NCI-H2171 treated with DMSO at 0.1 percent for 48 hours (cell line): ENCODE measurements around the gene EEF1A2.
A peak's percentile ranks its signal among the peaks of the same experiment; 100 is the strongest.
"Not testable (repeated sequence)": the region's sequence is repeated elsewhere in the genome, so short reads cannot be mapped to it uniquely, and the experiment has no call there.

Source experiments
- DNase-seq: peaks from one replicate; lab custom pipeline; 2025; lab: John Stamatoyannopoulos, UW

EEF1A2 gene

DNA sequence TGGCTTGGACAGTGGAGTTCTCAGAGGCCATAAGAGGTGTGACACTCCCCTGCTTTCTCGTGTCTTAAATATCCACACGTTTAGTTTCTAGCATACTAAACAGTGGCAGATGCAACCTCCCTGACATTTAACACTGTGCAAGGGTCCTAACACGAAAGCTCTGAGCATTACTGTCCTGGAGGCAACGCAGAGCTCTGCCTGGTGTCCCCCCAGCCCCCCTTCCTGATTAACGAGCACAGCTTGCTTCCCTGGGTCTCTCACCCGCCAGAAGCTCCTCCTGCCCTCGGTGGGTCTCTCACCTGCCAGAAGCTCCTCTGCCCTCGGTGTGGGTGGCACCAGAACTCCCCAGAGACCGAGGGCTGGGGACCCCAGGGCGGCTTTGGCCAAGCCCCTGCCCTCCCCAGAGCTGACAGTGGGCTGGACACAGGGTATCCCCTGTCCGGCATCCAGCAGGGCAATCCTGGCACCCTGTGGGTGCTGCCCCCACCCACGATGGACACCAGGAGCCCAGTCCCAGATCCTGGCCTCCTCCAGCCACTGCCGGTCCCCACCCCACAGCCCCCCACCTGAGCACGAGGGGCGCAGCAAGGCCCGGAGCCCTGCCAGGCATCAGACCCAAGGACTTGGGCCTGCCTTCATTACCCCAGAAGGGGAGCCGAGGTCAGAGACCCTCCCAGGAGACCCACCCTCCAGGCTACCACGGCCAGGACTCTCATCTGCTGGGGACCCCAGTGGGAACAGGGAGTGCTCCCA, 14.1 kb downstream of the EEF1A2 start:
- DNase-seq, result peak; percentile 53

DNA sequence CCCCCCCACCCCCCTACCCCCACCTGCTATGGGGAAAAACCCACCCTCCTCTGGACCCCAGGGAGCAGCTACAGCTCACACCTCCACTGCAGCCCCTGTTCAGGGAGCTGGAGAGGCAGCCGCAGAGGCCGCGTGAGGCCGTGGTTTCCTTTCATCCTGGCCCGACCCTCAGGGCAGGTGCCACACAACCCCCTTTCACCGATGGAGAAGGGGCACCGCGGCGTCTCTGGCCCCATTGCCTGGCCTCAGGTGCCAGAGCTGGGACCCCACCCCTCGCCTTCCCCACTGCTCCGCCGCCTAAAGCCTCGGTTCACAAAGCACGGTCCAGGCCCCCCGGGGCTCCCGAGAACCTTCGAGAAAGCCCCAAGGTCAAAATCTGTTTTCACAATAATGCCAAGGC, 14.6 kb downstream of the EEF1A2 start:
- peak; percentile 42 for DNase-seq

DNA sequence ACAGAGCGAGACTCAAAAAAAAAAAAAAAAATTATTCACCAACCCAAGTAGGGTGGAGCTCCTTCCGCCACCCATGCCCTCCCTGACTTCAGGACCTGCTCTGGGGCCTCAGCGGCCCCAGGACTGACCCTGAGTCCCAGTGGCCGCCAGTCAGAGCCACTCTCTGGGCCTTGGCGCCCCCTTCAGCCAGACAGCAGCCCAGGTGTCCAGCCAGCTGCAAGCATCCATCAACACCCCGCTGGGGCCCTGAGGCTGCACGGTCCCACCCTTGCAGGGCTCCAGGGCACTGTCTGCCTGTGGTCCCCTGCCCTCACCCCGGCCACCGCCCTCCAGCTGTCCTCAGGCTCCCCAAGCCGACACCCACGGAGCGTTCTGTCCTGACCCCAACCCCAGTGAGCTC, 15.0 kb downstream of the EEF1A2 start:
- peak; percentile 46 for DNase-seq

DNA sequence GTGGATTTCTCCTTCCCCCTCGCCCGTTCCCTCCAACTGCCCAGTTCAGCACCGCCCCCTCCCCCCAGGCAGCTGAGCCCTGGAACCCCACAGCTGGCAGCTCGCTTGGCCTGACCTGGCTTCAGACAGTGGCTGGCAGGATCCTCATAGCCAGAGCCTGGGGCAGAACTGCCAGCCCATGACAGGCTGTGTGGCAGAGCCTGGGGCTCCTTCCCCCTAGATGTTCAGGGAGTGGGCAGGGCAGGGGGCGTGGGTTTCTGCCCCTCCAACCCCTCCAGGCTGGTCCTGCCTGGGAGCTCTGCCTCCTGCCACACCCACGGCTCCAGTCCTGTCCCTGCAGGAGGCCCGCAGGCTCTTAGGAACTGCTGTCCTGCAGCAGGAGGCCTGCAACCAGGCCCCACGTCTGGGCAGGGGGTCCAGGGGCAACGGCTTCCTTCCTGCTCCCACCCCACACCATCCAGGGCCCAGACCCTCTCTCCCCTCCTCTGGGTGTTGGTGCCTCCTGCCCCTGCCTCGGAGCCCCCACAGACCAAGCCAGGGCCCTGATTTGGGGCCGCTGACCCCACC, 16.8 kb downstream of the EEF1A2 start:
- no peak for DNase-seq

DNA sequence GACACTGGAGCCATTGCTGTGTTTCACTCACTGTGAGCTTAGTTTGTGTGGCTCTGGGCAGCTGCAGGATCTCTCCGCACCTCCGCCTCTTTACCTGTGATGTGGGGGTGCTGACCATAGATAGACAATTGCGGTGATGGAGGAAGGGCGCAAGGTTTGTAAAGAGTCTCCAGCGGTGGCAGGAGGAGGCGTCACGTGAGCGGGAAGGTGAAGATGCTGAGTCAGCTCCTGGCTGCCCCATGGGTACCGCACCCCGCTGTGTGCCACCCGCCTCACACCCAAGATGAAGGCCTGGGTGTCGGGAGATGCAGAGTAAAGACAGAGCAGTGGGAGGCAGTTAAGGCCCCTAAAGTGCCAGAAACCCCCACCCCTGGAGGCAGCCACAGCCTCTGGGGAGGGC, 17.4 kb downstream of the EEF1A2 start:
- DNase-seq, result no peak

DNA sequence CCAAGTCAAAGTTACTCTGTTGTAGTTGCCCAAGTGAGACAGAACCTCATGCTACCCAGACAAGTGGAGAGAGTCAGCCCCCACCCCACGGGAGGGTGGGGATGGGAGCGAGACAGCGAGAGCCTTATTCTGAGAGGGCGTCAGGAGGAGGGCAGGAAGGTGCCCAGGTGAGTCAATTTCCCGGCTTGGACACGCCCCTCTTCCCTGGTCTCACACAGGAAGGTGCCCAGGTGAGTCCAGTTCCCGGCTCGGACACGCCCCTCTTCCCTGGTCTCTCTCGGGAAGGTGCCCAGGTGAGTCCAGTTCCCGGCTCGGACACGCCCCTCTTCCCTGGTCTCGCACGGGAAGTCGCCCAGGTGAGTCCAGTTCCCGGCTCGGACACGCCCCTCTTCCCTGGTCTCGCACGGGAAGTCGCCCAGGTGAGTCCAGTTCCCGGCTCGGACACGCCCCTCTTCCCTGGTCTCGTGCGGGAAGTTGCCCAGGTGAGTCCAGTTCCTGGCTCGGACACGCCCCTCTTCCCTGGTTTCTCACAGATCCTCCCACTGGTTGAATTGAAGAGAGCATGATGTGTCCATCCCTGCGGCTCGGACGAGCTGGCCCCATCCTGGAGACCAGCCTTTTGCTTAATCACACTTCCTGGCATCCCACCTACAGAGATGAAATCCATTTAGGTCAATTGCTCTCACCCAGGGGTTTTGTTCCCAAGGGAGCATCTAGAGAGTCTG, 19.0 kb downstream of the EEF1A2 start:
- DNase-seq, result not testable (repeated sequence)

DNA sequence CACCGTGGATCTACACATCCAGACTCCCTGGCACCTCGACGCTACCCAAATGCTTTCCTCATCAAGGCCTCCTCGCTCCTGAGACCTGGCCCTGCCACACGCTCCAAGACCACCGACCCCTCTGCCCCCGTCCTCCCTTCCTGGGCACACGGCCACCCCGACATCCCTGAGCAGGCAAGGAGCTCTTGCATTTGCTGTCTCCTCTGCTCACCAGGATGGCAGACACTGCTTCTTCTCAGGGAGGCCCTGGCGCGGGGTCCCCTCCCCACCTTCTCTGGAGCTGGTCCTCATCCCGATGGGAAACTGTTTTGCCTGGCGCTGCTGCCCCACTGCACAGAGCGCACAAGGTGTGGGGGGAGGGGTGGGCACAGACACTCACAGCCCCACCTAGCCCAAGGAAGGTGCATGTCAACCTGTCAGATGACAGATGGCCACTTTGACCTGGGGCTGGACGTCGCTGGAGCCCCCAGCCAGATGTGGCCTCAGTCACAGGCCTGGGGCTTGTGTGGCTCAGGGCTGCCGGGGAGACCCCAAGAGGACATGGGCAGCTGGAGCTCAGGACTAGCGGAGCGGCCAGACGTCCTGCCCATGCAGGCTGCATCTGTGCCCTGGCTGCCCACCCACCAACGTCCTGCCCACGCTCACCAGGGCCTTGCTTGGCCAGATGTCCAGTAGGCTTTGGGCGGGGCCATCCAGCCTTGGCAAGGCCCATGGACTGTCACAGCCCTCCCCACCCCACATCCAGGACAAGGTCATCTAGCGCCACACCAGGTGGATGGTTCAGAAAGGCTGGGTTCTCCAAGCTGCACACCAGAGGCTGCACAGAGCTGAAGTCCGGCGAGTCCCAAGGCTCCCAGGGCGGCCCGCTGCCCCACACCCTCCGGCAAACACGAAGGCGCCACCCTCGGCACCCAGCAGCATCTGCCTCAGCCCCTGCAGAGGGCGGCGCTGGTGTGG, 20.3 kb downstream of the EEF1A2 start:
- DNase-seq, result no peak

DNA sequence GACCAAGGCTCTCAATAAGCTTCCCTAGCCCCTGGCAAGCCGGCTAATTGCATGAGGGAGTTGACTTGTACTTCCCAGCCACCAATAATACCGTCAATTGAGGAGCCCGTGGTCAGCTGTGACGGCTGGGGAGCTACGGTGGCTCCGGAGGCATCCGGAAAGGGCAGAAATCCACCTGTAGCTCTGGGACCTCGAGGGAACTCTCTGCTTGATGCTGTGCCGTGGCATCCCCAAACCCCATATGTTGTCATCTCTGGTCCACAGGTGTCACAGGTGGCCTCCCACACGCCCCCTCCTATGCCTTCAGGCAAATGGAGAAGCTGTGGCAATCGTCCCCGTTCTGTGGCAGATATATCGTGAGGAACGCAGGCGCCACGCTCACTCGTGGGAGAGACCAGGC, 20.9 kb downstream of the EEF1A2 start:
- DNase-seq, result no peak

DNA sequence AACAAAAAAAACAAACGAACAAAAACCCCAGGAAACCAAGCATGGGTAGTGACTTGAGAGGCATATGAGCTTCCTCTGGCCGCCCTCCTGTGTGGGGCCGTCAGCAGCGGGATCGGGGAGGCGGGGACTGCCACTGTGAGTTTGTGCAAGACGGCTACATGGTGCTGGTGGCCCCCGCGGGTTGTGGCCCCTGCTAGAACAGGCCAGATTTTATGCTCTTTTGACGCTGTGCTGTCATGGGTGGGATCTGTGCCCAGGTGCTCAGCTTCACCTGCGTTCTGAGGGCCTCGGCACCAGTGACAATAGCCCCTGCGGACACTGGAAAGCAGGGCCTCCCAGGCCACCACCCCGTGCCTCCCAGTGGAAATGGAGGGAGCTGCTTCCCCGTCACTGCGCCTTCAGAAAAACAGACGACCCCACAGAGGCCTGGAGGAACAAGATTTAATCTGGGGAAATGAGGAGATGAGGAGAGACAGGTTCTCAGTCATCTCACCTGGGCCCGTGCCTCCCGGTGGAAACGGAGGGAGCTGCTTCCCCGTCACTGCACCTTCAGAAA, 21.7 kb downstream of the EEF1A2 start:
- DNase-seq, result no peak

DNA sequence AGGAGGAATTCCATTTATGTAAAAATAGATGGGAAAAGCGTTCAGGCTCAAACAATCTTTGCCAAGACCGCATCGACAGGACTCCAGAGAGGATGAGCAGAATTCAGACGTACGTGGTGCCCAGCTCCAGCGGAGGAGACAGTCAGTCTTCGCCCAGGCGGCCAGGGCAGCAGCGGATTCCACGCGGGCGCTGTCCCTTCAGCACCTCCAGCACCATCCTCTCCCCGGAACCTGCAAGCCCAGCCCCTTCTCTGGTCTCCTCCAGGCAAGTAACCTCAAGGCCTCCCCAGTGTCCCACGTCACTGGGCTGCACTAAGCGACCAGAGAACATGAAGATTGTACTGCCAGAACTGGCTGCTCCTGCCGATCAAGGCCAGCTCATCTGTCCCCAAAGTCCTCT, 23.7 kb downstream of the EEF1A2 start:
- DNase-seq, result no peak

DNA sequence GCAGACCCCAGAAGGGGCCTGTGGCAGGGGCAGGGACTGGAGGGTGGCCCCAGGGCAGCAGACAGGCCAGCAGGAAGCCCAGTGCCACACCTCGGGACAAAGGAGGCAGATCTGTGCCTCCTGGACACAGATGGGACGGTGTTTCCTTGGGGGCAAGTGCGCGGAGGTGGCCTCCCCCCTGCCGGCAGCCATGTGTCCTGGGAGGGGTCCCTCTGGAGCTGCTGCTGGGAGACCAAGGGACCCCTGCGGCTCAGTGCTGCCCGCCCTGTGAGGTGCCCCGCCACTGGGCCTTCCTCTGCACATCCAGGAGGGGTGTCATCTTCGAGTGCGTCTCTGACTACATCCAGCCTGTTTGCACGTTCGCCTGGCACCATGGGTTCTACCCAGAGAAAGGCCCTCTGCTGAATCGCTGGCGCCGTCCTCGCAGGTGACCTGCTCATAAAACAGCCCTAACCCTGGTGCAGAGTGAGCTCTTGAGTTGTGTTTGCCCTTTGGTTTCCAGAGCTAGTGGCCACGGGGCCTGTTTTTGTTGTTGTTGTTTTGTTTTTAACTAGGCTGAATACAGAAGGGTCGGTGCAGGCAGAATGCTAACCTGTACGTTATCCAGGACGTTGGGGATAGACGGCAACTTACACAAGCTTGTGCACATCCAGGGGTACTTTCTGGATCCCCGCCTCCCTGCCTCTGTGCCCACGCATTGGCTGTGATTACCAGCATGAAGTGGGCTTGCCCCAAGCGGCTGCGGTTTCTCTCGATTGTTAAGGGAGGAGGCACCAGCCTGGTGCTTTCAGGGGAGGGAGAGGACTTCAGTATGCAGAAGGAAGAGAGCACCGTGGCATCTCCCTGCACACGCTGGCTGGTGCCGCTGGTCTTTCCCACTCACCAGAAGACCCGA, 25.1 kb downstream of the EEF1A2 start:
- peak; percentile 41 for DNase-seq

DNA sequence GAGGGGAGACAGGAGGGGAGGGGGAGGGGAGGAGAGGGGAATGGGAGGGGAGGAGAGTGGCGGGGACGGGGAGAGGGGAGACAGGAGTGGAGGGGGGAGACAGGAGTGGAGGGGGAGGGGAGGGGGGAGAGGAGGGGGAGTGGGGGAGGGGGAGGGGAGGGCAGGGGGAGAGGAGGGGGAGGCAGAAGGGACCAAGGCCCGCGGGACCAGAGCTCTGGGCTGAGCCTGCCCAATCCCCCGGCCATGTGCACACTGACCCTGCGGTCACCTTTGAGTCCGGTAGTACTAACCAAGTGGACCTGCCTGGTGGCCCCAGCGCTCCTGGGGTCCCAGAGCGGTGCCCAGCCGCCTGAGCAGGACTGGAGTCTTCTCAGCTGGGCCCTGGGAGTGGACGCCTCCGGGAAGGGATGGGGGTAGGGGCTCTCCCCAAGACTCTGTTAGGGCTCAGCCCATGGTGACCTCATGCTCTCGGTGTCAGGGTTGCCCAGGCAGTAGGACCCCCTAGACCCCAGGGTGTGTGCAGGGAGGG, 26.0 kb downstream of the EEF1A2 start:
- no peak for DNase-seq

DNA sequence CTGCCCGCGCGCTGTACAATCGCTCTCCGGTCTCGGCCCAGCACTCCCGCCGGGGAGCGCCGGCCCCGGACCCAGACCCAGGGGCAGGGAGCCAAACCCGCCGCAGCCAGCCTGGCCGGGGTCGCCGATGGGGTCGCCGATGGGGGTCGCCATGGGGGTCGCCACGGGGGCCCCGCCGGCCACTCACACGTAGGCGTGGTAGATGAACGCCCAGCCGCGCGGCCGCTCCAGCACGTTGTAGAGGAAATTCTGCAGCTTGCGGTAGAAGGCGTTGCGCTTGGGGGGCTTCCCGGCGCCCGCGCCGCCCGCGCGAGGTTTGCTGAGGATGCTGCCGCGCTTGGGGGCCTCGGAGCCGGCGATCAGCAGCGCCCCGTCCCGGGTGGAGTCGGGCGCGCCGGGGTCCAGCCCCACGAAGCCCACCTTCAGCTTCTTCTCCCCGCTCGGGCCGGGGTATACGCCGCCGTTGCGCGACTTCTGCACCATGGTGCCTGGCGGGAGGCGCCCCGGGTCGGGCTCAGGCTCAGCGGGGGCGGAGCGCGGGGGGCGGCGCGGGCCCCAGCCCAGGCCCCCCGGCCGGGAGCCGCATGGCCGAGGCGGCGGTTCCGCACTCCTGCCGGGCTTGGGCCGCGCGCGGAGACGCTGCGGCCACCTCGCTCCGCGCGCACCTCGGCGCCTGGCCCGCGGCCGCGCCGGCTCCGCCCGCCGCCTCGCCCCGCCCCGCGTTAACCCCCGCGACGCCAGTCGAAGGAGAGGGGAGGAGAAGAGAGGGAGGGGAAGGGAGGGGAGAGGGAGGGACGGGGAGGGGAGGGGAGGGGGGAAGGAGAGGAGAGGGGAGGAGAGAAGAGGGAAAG, 26.7 kb downstream of the EEF1A2 start, which contains the start of gene KCNQ2:
Gene KCNQ2 (minus strand): TSS at position 675 of the 851 bp plus-strand sequence. CDS start 192 bp downstream, at position 483.
- peak; percentile 60 for DNase-seq

DNA sequence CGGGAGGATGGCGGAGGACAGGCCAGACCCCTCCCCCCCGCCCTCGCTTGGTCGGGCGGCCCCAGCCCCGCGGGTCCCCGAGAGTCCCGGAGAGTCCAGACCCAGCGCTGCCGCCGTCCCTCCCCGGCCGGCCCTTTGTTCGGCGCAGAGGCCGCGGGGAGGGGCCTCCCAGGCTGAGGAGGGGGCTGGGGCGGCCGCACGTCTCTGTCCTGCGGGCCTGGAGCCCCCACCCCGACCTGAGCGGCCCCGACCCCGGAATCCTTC, 27.2 kb downstream of the EEF1A2 start:
- no peak for DNase-seq

DNA sequence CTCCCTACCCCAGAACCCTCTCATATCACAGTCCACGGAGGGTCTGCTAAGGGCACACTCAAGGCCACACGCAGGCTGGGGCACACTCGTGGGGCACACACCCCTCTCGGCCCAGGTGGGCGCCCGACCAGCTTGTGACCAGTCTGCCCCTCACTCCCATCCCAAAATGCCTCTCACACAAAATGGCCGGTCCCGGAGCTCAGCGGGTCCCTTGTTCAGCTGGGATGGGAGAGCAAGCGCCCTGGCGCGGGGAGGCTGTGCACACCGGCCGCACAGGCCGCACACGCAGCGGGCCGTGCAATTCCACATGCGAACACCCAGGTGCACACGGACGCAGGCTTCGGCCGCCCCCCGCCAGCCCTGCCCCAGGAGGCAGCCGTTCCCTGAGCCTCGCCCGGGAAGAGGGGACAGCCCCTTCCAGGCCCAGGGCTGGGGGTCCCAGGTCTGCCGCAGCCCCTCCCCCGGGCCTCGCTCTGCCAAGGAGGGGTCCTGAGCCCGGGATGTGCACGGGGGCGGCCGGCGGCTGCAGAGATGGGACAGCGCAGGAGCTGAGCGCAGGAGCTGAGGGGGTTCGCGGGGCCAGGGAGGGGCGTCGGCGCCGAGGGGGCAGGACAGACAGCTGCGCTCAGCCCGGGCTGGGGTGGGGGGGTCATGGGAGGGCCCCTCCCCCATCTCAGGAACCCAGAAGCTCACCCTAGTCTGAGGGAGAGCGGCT, 27.7 kb downstream of the EEF1A2 start:
- peak; percentile 24 for DNase-seq

DNA sequence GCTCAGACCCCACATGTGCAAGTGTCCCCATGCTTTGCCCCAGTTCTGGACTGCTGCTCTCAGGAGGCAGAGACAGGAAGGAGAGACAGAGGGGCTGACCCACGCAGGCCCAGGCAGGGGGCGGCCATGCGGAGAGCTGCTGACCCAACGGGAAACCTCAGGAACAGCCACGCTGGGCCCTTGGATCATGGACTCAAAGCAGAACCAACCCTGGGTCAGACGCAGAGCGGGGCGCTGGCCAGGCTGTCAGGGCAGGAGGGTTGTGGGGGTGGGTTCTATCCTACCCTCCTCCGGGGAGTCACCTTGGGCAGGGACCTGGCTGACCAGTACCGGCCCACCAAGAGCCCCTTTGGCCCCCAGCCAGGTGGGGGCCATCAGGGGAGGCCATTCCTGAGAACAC, 28.5 kb downstream of the EEF1A2 start:
- no peak for DNase-seq

DNA sequence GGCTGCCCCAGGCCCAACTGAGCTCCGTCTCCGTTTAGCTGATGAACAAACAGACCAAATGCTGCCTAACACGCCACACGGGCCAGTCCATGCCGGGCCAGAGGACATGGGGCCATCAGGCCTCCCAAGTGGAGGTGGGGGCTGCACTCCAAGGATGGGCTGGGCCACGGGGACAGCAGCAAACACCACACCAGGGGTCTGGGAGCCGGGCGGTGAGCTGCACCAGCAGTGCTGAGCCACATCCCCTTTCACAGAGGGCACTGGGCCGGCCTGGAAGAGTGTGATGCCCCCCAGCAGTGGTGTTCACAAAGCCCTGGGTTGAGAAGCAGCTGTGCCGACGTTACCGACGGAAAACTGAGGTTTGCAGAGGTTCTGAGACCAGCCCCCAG, 29.2 kb downstream of the EEF1A2 start:
- no peak for DNase-seq

DNA sequence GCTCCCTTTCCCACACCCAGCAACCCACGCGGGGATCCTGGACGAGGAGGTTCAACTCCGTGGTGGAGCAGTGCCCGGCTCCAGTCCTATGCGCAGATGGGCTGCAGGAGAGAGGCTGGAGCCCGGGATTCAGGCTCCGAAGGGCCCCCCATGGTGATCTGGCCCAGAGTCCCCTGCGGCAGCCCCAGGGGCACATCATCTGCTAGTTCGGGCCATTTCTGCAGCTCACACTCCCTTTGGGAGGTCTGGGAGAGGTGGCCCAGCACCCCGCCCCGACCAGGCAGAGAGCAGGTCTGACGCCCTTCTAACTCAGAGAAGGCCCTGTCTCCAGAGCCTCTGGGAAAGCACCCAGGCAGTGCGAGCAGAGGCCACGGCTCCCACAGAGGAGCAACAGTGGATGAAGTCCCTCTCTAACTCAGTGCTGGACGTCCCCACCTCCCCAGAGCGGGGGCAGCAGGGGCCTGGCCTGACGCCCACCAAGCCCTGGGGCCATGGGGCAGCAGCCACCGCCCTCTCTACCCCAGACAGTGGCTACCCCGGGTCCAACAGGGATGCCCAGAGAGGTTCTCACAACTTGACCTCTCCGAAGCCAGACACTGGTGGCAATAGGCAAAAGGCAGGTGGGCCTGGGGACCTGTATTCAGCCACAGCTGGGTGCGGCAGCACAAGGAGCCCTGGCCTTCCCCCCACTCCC, 29.7 kb downstream of the EEF1A2 start:
- DNase-seq, result no peak
